ENCODE measurements around the gene AFAP1.

DNA sequence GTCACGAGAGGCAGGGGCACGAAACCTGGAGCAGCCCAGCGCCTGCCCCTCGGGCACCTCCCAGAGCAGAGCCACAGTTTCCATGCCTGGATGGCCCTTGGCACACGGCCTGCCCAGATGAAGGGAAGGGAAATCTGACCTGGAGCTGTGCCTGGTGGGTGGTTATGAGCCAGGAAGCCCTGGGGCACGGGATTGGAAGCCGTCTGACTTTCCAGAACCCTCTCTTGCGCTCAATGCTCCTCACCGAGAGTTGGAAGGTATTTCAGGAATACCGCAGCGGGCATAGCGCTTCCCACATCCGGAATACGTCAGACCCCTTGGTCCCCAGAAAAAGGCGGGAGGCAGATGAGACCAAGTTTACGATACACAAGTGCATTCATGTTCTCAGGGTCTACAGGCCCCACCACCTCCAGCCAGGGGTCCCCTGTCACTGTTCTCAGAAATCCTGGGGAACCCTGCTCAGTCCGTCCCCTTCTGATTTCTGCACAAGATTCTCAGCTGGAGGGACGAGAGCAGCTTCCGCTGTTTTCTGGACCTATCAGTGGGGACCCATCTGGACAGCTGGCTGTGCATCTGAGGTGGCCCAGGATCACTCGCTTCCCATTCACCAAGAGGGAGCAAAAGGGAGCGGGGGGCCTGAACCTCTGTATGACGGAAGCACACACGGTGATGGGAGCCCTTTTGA is 172.9 kb downstream of the AFAP1 start:
- no peak for TF ChIP-seq FOXP1 (CRISPR knock-in tag; IDR thresholded peaks at IDR 0.05; ENCODE audit: borderline replicate concordance)
- TF ChIP-seq, protein P1, sequence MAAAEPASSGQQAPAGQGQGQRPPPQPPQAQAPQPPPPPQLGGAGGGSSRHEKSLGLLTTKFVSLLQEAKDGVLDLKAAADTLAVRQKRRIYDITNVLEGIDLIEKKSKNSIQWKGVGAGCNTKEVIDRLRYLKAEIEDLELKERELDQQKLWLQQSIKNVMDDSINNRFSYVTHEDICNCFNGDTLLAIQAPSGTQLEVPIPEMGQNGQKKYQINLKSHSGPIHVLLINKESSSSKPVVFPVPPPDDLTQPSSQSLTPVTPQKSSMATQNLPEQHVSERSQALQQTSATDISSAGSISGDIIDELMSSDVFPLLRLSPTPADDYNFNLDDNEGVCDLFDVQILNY (CRISPR knock-in tag; IDR thresholded peaks at IDR 0.05), result no peak
- TF ChIP-seq NR2C2 (CRISPR knock-in tag; IDR thresholded peaks at IDR 0.05), result no peak
- TF ChIP-seq, protein P2, sequence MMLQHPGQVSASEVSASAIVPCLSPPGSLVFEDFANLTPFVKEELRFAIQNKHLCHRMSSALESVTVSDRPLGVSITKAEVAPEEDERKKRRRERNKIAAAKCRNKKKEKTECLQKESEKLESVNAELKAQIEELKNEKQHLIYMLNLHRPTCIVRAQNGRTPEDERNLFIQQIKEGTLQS (CRISPR knock-in tag; conservative IDR thresholded peaks at IDR 0.05), result no peak
- TF ChIP-seq, protein P3, sequence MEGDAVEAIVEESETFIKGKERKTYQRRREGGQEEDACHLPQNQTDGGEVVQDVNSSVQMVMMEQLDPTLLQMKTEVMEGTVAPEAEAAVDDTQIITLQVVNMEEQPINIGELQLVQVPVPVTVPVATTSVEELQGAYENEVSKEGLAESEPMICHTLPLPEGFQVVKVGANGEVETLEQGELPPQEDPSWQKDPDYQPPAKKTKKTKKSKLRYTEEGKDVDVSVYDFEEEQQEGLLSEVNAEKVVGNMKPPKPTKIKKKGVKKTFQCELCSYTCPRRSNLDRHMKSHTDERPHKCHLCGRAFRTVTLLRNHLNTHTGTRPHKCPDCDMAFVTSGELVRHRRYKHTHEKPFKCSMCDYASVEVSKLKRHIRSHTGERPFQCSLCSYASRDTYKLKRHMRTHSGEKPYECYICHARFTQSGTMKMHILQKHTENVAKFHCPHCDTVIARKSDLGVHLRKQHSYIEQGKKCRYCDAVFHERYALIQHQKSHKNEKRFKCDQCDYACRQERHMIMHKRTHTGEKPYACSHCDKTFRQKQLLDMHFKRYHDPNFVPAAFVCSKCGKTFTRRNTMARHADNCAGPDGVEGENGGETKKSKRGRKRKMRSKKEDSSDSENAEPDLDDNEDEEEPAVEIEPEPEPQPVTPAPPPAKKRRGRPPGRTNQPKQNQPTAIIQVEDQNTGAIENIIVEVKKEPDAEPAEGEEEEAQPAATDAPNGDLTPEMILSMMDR (IDR thresholded peaks at IDR 0.05), result no peak
- no peak for TF ChIP-seq GABPB1 (CRISPR knock-in tag; IDR thresholded peaks at IDR 0.05)
- TF ChIP-seq, protein P4, sequence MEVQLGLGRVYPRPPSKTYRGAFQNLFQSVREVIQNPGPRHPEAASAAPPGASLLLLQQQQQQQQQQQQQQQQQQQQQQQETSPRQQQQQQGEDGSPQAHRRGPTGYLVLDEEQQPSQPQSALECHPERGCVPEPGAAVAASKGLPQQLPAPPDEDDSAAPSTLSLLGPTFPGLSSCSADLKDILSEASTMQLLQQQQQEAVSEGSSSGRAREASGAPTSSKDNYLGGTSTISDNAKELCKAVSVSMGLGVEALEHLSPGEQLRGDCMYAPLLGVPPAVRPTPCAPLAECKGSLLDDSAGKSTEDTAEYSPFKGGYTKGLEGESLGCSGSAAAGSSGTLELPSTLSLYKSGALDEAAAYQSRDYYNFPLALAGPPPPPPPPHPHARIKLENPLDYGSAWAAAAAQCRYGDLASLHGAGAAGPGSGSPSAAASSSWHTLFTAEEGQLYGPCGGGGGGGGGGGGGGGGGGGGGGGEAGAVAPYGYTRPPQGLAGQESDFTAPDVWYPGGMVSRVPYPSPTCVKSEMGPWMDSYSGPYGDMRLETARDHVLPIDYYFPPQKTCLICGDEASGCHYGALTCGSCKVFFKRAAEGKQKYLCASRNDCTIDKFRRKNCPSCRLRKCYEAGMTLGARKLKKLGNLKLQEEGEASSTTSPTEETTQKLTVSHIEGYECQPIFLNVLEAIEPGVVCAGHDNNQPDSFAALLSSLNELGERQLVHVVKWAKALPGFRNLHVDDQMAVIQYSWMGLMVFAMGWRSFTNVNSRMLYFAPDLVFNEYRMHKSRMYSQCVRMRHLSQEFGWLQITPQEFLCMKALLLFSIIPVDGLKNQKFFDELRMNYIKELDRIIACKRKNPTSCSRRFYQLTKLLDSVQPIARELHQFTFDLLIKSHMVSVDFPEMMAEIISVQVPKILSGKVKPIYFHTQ (CRISPR knock-in tag; IDR thresholded peaks at IDR 0.05), result no peak
- TF ChIP-seq ELF4 (CRISPR knock-in tag; IDR thresholded peaks at IDR 0.05; ENCODE audit: low read depth), result no peak
